ENCODE measurements around the gene CTU2. TPM values are rescaled to one million over a fixed set of nuclear protein-coding genes. Genes with fewer than 3 reads are reported as not detected.

The CTU2 gene
- total and polyA plus RNA-seq, 9 of the 15 experiments (the other 6 are each of a cell fraction or from before 2014, with no cell fraction given): 1.3 to 105 (median 23.2) TPM

DNA sequence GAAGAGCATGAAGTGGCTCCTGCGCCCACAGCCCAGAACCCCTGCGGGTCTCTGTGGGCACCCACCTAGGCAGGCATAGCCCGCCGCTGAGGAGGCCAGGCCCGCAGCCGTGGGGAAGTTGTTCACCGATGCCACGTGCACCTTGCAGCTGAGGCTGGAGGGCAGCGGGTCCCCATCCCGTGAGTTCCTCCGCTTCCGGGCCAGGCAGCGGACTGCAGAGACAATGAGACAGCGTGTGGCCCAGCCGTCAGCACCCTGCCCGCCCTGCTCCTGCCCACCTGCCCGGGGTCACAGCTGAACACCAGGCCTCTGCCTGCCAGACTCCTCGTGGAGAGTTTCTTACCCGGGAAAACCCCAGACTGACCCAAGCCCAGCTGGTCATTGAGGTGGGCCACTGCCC, 48.9 kb upstream of the CTU2 start:
- Histone ChIP-seq H3K4me1 (replicated peaks in 1 of 2; ENCODE audit: control insufficient read depth in 2 of 2, insufficient read depth in 2 of 2, low read length in 2 of 2) (peaks cover 12 to 89% of the 10 kb centered on the region in 2 experiments), H3K79me2 (ENCODE audit: control insufficient read depth, insufficient read depth, low read length) (peaks cover 50% of the 10 kb centered on the region), H3K9me3 (replicated peaks; ENCODE audit: control insufficient read depth, insufficient read depth, low read depth, low read length) (no peaks in the 10 kb centered on the region), H4K20me1 (replicated peaks; ENCODE audit: control insufficient read depth, insufficient read depth, low read length) (peaks cover 10% of the 10 kb centered on the region; the same call in 1 of the 2 replicates), H3K4me2 (ENCODE audit: insufficient read depth, low read length) (no peak overlapping the region), H3K27me3 (ENCODE audit: control insufficient read depth in 2 of 2, insufficient read depth in 2 of 2, low read length in 2 of 2) (no peaks in the 10 kb centered on the region), H2AFZ (ENCODE audit: low read depth, low read length) (no peak overlapping the region), H3K9ac (ENCODE audit: insufficient read depth in 1 of 2, low read depth in 2 of 2, low read length in 2 of 2) (no peak overlapping the region; a peak in 1 of 4 replicates), H3K36me3 (ENCODE audit: control insufficient read depth, insufficient read depth, low read length) (peaks cover 79% of the 10 kb centered on the region; the same call in 2 of the 3 replicates), H3K9me1 (ENCODE audit: control insufficient read depth, insufficient read depth, low read length) (no peaks in the 10 kb centered on the region), H3K27ac (ENCODE audit: extremely low read depth, low read depth, low read length) (no peak overlapping the region), H3K4me3 (no peak overlapping the region)
- ChIA-PET CTCF (ENCODE audit: low intra/inter-chr PET ratio) (no interaction called here), POLR2A (interaction anchor here (0.6 to 1.3 kb wide), 4 partner anchors 16 to 24 kb away, joined by 3 read pairs; no protein-coding TSS in a partner anchor)
- BruUV-seq (replicated peaks): no TSS peak
- FAIRE-seq: no peak
- ATAC-seq: no peak
- WGBS (ENCODE audit: insufficient coverage, low coverage, missing lambda C conversion rate): 94% methylated on average over 19 of the region's 19 CpGs
- no peak for TF ChIP-seq SMARCC2 (IDR thresholded peaks at IDR 0.05; ENCODE audit: low read depth)
- no peak for TF ChIP-seq TCF3 (CRISPR knock-in tag; IDR thresholded peaks at IDR 0.05)
- no peak for TF ChIP-seq PTBP1 (IDR thresholded peaks at IDR 0.05; ENCODE audit: low read depth, low read length)
- TF ChIP-seq ETS2 (tag; IDR thresholded peaks at IDR 0.05; ENCODE audit: borderline replicate concordance, poor library complexity, severe bottlenecking): no peak
- no peak for TF ChIP-seq HDAC6 (IDR thresholded peaks at IDR 0.05; ENCODE audit: low read depth, low read length)
- TF ChIP-seq TCF7L2 (IDR thresholded peaks at IDR 0.05; ENCODE audit: low read depth, low read length): no peak
- no peak for TF ChIP-seq SP1 (CRISPR knock-in tag; IDR thresholded peaks at IDR 0.05)
- TF ChIP-seq, protein P1, sequence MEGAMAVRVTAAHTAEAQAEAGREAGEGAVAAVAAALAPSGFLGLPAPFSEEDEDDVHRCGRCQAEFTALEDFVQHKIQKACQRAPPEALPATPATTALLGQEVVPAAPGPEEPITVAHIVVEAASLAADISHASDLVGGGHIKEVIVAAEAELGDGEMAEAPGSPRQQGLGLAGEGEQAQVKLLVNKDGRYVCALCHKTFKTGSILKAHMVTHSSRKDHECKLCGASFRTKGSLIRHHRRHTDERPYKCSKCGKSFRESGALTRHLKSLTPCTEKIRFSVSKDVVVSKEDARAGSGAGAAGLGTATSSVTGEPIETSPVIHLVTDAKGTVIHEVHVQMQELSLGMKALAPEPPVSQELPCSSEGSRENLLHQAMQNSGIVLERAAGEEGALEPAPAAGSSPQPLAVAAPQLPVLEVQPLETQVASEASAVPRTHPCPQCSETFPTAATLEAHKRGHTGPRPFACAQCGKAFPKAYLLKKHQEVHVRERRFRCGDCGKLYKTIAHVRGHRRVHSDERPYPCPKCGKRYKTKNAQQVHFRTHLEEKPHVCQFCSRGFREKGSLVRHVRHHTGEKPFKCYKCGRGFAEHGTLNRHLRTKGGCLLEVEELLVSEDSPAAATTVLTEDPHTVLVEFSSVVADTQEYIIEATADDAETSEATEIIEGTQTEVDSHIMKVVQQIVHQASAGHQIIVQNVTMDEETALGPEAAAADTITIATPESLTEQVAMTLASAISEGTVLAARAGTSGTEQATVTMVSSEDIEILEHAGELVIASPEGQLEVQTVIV (CRISPR knock-in tag; IDR thresholded peaks at IDR 0.05; ENCODE audit: borderline replicate concordance): no peak
- TF ChIP-seq, protein P2, sequence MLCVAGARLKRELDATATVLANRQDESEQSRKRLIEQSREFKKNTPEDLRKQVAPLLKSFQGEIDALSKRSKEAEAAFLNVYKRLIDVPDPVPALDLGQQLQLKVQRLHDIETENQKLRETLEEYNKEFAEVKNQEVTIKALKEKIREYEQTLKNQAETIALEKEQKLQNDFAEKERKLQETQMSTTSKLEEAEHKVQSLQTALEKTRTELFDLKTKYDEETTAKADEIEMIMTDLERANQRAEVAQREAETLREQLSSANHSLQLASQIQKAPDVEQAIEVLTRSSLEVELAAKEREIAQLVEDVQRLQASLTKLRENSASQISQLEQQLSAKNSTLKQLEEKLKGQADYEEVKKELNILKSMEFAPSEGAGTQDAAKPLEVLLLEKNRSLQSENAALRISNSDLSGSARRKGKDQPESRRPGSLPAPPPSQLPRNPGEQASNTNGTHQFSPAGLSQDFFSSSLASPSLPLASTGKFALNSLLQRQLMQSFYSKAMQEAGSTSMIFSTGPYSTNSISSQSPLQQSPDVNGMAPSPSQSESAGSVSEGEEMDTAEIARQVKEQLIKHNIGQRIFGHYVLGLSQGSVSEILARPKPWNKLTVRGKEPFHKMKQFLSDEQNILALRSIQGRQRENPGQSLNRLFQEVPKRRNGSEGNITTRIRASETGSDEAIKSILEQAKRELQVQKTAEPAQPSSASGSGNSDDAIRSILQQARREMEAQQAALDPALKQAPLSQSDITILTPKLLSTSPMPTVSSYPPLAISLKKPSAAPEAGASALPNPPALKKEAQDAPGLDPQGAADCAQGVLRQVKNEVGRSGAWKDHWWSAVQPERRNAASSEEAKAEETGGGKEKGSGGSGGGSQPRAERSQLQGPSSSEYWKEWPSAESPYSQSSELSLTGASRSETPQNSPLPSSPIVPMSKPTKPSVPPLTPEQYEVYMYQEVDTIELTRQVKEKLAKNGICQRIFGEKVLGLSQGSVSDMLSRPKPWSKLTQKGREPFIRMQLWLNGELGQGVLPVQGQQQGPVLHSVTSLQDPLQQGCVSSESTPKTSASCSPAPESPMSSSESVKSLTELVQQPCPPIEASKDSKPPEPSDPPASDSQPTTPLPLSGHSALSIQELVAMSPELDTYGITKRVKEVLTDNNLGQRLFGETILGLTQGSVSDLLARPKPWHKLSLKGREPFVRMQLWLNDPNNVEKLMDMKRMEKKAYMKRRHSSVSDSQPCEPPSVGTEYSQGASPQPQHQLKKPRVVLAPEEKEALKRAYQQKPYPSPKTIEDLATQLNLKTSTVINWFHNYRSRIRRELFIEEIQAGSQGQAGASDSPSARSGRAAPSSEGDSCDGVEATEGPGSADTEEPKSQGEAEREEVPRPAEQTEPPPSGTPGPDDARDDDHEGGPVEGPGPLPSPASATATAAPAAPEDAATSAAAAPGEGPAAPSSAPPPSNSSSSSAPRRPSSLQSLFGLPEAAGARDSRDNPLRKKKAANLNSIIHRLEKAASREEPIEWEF (CRISPR knock-in tag; IDR thresholded peaks at IDR 0.05): no peak
- TF ChIP-seq CBX3 (IDR thresholded peaks at IDR 0.05; ENCODE audit: borderline replicate concordance in 1 of 2, low read length in 2 of 2): no peak
- TF ChIP-seq, protein P3, sequence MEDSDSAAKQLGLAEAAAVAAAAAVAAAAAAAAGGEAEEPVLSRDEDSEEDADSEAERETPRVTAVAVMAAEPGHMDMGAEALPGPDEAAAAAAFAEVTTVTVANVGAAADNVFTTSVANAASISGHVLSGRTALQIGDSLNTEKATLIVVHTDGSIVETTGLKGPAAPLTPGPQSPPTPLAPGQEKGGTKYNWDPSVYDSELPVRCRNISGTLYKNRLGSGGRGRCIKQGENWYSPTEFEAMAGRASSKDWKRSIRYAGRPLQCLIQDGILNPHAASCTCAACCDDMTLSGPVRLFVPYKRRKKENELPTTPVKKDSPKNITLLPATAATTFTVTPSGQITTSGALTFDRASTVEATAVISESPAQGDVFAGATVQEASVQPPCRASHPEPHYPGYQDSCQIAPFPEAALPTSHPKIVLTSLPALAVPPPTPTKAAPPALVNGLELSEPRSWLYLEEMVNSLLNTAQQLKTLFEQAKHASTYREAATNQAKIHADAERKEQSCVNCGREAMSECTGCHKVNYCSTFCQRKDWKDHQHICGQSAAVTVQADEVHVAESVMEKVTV (CRISPR knock-in tag; IDR thresholded peaks at IDR 0.05): no peak
- TF ChIP-seq SMARCA5 (IDR thresholded peaks at IDR 0.05): no peak
- no peak for TF ChIP-seq SIN3B (IDR thresholded peaks at IDR 0.05; ENCODE audit: low read depth)
- TF ChIP-seq ZFP30 (CRISPR knock-in tag; IDR thresholded peaks at IDR 0.05; ENCODE audit: borderline replicate concordance): no peak
- intact Hi-C loops (cut with micrococcal nuclease) (no loop called here), in situ Hi-C loops (cut with MboI) (no loop called here)
- no peak for DNase-seq (ENCODE audit: extremely low read depth in 1 of 4, low spot score in 3 of 4)
